Measurements from ENCODE around the gene HDAC4. TPM values are rescaled to one million over a fixed set of nuclear protein-coding genes. Genes with fewer than 3 reads are reported as not detected.

Gene HDAC4
- total RNA-seq, 1 donor from 2014 or later = 18.3 TPM

GRCh38 chr2:239013678-239013976, 387.2 kb downstream of the HDAC4 start:
- DNase-seq (ENCODE audit: extremely low read depth, low read depth, low spot score) = no peak

- DNase-seq (ENCODE audit: extremely low read depth, low read depth, low spot score) = no peak
Measured at GRCh38 chr2:239012936-239013677, 387.7 kb downstream of the HDAC4 start.

GRCh38 chr2:239012228-239012627, 388.6 kb downstream of the HDAC4 start:
- DNase-seq (ENCODE audit: extremely low read depth, low read depth, low spot score) = no peak

- no peak for DNase-seq (ENCODE audit: extremely low read depth, low read depth, low spot score)
Measured at GRCh38 chr2:239009589-239009961, 391.2 kb downstream of the HDAC4 start.

- no peak for DNase-seq (ENCODE audit: extremely low read depth, low read depth, low spot score)
Measured at GRCh38 chr2:239008677-239009588, 391.9 kb downstream of the HDAC4 start.

- DNase-seq (ENCODE audit: extremely low read depth, low read depth, low spot score) = no peak
Measured at GRCh38 chr2:239008004-239008403, 392.8 kb downstream of the HDAC4 start.

GRCh38 chr2:239006622-239007285, 394.1 kb downstream of the HDAC4 start:
- no peak for DNase-seq (ENCODE audit: extremely low read depth, low read depth, low spot score)

- no peak for DNase-seq (ENCODE audit: extremely low read depth, low read depth, low spot score)
Measured at GRCh38 chr2:239005586-239005985, 395.2 kb downstream of the HDAC4 start.

GRCh38 chr2:239004274-239005015, 396.4 kb downstream of the HDAC4 start:
- no peak for DNase-seq (ENCODE audit: extremely low read depth, low read depth, low spot score)

GRCh38 chr2:239003624-239004273, 397.1 kb downstream of the HDAC4 start:
- DNase-seq (ENCODE audit: extremely low read depth, low read depth, low spot score) = no peak

- no peak for DNase-seq (ENCODE audit: extremely low read depth, low read depth, low spot score)
Measured at GRCh38 chr2:239002954-239003623, 397.7 kb downstream of the HDAC4 start.

GRCh38 chr2:239002591-239002953, 398.2 kb downstream of the HDAC4 start:
- DNase-seq (ENCODE audit: extremely low read depth, low read depth, low spot score) = no peak

- DNase-seq (ENCODE audit: extremely low read depth, low read depth, low spot score) = no peak
Measured at GRCh38 chr2:239001794-239002193, 399.0 kb downstream of the HDAC4 start.

- DNase-seq (ENCODE audit: extremely low read depth, low read depth, low spot score) = no peak
Measured at GRCh38 chr2:239000500-239001073, 400.2 kb downstream of the HDAC4 start.

- no peak for DNase-seq (ENCODE audit: extremely low read depth, low read depth, low spot score)
Measured at GRCh38 chr2:239000089-239000488, 400.7 kb downstream of the HDAC4 start.

- DNase-seq (ENCODE audit: extremely low read depth, low read depth, low spot score) = no peak
Measured at GRCh38 chr2:238999291-238999741, 401.5 kb downstream of the HDAC4 start.

GRCh38 chr2:238998801-238999200, 402.0 kb downstream of the HDAC4 start:
- DNase-seq (ENCODE audit: extremely low read depth, low read depth, low spot score) = no peak

Measured in glomerular endothelial cell (primary cell).